HG03460 (cell line): Measurements from ENCODE around the gene YARS1.

Experiments used
- ATAC-seq: cut with Tn5 transposase; IDR thresholded peaks from one replicate; pipeline ENCODE4 v1.9.1; 2021; ENCODE audit not compliant: unreplicated experiment

YARS1 gene

DNA sequence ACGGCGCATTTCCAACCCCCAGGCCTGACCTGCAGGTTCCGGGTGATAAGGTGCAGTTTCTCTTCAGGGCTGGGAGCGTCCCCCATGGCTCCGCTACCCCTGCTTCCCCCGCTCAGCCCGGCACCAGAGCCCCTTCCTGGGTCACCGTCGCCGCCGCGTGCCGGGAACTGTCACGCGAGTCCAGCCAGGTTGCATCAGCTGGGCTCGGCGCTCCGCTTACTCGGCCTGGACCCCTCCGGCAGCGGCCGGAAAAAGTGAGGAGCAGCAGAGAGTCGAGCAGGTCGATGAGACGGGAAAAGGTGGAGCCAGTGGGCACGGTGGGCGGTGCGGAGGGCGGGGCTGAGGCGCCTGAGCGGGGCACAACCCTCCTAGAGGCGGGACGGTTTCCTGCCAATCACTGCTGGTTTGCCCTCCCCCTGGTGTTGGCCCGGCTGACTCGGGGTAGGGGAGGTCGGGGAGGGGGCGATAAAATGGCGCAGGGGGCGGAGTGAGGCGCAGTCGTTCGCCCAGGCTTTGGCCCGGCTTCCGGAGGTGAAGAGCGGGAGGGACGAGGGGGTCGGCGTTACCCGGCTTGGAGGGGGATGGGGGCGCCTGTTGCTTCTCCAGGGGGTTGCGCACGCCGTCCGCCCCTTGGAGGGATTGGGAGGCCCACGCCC, at the start of gene YARS1, which contains the start of gene S100PBP:
TSS of gene YARS1 (minus strand) at position 200 of the 656 bp plus-strand sequence. CDS start at position 86, 114 bp downstream.
TSS of gene S100PBP (plus strand) at position 495 of the 656 bp plus-strand sequence. CDS start 8,447 bp downstream, outside the sequence.
- peak; percentile 79 for ATAC-seq

DNA sequence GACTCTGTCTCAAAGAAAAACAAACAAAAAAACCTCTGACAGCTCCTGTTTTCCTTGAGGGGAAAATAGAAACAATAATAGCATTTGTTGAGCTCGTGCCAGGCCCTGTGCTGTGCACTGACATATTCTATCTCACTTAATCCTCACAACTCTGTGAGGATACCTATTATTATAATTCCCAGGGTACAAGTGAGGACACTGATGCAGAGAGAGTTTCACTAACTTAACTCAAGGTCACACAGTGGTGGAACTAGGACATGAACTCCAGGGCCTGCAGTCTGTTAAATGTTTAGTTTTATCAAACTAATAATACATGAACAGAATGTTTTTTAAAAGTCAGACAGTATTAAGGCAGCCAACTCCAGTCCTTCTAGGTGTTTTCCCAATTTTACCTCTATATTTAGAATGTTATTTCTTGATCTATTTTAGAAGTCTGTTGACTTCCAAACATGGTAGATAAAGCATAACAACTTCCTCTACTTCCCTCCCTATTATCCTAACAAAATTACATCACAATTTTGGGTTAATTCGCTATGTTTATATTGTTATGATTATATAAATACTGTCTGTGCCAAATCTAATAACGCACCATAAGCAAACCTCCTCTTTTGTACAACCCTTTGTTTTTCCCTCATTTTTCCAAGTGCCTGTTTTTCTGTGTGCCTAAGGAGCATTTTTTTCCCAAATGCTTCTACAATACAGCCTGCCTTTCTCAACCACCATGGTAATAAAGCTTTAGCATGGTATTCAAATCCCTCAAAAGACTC, 48.7 kb upstream of the YARS1 start:
- ATAC-seq, result no peak

DNA sequence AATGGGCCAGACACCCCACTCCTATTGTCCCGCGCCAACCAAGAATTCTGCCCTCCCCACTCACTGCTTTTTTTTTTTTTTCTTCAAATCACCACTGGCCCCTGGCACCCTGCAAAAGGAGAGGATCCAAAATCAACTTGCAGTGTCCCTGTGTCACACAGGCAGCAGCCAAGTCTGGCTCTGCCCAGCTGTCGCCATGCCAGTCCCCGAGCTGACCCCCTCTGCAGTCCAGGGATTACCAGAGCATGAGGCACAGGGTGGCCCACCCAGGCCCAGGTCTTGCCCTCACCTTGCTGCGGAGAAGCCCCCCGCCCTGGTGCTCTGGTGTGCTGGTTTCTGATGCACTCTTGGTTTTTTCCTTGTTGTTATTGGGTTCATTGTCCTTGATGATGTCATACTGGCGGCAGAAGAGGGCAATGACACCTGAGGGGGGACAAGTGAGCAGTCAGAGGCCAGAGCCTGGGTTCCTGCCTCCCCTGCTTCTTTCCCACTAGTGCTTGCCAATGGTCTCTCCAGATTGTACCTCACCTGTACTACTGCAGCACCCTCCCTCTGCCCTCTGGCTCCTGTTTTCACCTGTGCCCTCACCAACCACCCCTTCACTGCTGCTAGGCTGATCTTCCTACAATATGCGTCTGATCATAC, 47.3 kb upstream of the YARS1 start:
- no peak for ATAC-seq

DNA sequence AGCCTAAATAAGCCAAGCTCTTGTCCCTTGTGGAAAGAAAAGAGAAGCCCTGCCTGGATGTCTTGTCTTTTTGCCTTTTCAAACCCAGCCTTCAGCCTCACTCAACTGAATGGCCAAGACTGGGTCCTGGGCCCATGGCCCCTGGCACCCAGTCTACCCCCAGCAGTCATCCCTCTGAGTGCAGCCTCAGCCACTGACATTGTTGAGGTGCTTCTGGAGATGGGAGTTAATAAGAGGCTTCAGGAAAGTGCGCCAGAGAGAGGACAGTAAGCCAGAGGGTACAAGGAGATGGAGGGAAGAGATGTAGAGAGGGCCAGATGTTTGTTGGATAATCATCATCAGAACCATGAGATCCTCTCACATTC, 46.7 kb upstream of the YARS1 start:
- no peak for ATAC-seq

DNA sequence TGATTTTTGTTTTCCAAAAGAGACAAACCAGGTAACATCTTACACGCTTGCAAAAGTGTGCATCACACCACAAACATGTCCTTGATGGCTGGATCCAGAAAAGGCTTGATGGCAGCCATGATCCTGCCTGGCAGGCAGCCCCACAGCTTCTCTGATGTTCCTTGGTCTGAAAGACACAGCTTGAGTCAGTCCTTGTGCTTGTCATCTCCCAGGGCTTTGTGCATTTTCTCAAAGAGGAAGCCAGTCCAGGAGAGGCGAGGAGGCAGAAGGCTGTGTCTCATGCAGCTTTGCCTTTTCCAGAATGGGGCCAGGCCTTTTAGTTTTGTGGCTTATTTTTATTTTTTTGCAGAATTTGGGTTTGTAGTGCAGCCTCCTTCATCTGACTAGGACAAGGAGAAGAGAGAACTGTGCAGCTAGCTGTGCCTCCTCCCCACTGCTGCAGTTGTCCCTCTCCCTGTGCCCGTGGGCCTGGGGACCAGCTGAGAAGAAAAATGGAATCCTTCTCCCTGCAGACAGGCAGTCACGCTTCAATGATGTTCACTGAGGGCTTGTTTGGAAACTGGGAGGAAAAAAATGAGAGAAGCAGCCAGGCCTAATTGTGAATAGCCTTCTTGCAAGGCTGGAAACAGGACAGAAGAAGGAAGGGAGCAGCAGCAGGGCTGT, 46.2 kb upstream of the YARS1 start:
- ATAC-seq, result no peak

DNA sequence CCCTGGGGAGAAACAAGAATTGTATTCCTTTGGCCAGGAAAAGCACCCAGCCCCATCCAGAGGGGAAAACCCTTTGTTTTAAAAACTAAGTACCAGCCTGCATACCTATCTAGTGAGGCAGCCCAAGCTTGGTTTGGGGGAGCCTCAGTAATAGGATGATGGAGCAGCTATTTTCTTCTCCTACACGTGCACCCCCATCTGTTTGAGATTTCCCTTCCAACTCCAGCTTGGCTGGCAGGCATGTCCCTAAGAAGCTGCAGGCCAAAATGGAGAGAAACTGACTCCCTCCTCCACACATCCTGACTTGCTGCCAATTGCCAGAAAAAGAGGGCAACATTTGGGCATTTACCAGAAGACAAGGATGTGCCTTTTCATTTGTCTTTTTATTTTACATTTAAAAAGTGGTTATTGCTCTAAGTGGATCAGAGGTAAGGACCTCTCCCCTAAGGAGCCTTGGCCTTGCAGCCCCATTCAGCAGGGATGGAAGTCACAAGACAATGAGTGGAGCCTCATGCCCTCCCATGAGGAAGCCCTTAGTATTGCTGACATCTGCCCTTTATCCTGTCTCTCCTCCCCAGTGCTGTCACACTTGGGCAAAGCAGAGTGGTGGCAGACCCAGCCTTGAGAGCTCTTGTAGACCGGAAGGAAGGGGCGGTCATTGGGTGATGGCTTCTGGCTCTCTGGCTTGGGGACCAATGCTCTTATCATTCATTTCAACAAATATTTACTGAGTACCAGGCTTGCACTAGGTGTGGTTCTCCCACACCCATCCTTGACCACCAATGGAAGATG, 44.9 kb upstream of the YARS1 start:
- ATAC-seq, result no peak

DNA sequence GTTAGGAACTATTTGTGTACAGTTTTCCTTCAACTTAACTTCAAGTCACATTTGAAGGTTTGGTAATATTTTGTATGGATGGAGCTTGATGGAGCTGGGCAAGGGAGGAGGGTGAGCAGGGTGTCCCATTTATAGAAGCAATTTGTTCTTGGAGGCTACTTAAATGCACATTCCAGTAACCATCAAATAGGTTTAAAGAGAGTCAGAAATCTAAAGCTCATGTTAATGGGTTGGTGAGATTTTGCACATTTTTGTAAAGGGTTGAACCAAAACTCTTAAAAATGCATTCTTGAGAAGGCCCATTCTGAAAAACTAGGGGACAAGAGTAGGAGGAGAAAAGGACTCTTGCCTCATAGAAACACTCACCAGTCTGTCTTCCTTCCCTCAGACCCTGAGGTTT, 43.4 kb upstream of the YARS1 start:
- ATAC-seq, result no peak

DNA sequence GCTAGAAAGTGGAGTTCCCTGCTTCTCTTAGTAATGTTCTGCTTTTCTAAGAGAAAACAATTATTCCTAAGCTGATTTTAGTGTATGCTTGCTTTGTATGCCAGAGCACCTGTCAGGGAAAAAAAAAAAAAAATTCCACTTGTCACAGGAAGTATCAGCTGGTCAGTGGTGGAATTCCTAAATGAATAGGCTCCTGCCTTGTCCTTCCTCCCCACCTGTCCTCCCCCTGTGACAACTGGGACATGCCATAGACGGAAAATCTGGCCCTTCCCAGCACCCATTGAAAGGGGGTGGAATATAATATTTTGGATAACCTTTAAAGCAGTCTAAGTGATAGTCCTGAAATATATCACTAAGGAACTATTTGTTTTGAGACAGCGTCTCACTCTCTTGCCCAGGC, 42.8 kb upstream of the YARS1 start:
- no peak for ATAC-seq

DNA sequence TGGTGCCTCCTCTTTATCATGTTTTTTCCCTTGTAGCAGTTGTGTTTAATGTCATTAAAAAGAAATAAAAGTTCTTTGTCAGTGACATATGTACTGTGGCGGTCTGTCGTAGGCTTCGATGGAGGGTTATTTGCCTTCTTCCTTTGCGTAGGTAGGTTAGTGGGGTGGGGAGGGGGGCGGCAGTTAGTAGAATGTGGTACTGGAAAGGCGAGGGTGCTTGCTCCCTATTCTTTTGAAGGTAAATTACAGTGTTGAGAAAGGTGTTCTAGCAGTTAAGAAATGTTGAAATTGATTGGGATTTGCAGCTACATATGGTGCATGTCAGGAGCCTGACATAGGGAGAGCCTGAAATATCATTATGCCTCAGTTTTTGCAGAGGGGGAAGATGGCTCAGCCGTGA, 41.6 kb upstream of the YARS1 start:
- no peak for ATAC-seq

DNA sequence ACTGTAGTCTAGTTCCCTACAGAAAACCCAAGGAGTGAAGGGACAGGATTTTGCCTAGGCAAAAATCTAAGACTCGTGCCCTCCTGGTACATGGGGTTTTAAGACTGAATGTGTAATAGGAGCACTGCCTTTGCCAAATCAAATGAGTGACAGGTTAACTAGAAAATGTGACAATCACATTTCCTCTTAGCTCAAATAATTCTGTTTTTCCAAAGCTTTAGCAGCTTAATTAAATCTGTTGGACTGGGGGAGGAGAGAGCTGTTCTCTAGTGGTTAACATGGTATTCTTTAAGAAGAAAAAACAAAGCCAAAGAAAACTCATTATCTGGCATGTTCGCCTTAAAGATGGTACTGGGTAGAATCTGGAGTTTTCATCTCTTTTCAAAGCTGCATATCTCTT, 41.0 kb upstream of the YARS1 start:
- ATAC-seq, result no peak

DNA sequence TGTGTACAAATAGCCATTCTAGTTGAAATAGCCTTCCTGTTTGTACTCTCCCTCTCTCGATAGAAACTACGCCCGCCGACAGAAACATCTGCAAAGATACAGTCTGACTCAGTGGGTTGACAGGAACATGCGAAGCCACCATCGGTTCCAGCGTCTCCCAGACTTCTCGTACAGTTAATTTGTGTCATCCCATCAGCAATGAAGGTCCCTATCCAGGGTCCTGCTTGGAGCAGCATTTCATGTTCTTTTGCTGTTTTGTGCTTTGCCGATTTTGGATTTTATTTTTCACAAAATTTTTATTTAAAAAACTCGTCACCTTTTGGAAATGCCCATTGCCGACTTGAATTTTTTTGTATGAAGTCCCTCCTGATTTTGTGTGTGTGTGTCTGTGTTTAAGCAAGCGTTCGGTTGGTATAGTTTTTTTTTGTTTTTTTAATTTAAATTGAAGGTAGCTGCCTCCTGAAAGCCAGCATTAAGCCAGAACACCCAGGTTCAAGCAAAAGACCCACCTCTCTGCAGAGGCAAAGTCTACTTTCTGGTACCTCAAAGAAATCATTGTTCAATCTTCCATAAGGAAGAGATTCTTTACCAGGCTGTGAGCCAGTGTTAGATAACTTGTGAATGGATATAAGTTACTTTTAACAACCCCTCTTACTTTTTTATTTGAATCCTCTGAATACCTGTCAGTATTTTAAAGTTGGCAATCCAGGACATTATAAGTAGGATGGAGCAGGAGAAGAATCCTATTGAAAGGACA, 38.9 kb upstream of the YARS1 start:
- ATAC-seq, result no peak

DNA sequence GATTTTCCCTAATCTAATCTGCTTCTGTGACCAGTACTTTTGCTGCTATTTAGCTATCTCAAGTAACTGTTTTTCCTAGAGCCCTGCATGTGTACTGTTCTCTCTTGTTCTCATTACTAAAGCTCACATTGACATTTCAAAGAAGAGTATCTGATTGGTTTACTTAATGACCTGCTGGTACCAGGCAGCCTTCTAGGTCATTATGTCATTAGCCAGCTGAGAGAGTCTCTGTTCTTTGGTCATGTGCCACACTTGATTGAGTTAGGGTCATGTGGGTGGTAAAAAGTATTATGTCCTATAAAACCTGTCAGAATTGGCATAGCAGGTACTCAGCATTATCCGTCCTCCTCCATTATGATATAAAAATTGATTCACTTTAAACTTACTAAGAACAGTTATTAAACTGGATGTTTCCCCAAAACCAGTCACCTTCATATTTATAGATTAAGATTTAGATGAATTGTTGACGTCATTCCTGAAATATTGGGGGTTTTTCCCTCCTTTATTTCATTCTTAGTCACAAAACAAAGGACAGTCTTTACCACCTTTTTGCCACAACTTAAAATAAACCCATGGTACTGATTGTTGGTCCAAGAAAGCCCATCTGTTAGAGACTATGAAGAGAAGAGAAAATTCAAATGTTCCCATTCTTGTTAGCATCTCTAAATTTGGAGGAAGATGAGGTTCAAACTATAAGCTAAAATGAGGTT, 31.4 kb upstream of the YARS1 start:
- ATAC-seq, result no peak

DNA sequence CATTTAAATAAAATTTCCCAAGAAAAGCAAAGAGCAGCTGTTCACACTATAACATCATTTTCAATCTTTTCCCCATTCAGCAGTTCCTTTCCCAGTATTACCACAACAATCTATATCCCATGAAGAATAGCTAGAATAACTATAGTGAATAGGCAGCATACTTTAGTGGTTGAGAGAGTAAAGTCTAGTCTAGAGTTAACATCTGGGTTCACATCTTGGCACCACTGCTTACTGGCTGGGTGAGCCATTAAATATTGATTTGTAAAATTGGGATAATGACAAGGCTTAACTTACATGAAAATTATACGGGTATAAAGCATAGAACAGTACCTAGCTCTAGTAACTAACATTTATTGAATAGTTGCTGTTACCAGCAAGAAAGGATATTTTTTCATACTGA, 14.7 kb upstream of the YARS1 start:
- no peak for ATAC-seq

DNA sequence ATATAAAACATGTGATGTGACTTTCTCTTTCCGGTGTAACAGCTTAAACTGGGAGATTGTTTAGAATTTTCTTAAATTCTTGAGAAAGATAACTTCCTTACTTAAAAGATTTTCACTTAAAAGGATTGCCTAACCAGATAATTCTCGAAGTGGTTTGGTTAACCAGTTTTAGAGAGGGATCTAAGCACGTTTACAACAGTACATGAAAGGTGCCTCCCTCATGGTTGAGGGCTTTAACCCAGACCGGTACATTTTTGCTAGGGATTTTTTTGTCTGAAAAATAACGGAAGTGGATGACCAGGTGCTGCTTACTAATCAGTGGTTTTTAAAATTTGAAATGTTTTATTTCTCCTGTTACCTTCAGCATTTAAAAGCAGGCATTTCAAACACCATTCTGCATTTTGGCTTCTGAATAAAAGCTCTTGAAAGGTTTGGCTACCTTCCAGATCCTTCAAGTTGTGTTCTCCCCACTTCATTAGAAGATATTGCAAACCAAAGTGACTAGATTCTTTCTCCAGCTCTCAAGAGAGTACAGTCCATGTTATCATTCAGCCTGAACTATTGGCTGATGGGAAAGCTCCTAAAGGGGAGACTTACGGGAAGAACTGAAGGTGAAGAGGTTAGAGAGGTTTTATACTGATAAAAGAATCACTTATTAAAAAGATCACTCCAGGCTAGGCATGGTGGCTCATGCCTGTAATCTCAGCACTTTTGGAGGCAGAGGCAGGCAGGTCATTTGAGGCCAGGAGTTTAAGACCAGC, 13.1 kb upstream of the YARS1 start:
- ATAC-seq, result no peak

DNA sequence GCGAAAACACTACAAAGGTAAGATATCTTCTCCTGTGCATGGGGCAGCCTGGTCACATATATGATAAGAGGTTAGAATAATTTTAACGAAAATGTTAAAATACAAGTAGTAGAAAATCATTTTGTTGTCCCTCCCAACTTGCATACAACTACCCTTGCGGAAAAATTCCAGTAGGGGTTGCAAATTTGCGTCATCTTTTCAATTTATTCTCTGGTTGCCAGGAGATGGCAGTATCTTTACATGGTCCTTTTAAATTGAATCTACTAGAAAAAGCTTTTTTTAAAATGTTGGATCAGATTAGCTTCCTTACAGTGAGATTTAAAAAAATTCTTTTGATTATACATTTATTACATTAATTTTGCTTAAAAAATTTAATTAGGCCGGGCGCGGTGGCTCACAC, 11.2 kb upstream of the YARS1 start:
- no peak for ATAC-seq

DNA sequence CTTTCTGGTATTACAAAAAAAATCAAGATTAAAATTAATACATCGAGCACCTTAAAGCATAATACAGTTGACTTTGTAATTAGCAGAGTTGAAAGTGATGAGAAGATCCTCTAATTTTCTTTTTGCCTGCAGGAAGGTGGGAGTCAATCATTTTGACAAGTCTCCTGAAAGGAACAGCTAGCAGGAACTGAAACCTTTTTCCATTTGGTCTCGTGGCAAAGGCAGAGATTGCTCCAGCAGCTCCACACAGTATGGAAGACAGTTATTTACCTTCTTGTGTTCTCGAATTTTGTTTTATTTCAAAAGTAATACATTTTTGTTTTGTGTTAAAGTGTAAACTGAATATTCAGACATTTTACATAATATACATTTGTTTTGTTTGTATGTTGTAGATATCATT, 8.0 kb upstream of the YARS1 start:
- ATAC-seq, result no peak

DNA sequence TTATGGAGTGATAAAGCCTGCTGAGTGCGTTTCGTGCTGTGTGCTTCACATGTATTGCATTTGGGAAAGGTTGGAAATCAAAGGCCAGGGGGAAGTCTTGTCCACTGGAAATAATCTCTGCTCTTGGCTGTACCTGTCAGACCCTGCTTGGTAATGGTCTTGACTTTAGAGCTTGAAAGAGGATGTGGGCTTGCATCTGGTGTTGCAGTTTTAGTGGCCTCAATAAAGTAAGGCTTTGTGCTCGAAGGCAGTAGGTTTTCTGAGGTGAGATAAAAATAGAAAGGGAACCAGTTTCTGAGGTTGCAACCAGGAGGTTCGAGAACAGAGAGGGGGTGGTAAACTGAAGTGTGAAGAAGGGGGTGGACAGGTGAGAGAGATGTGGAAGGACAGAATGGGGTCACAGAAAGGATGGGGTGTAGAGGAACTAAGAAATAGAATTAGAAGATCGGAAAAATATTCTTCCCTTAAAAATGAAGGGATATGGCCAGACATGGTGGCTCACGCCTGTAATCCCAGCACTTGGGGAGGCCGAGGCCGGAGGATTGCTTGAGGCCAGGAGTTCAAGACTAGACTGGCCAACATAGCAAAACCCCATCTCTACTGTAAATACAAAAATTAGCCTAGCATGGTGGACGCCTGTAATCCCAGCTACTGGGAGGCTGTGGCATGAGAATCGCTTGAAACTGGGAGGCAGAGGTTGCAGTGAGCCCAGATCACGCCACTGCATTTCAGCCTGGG, 1.8 kb upstream of the YARS1 start:
- peak; percentile 40 for ATAC-seq
